Caco-2 (cell line): ENCODE measurements around the gene MARCKSL1. TPM values are rescaled to one million over a fixed set of nuclear protein-coding genes. Genes with fewer than 3 reads are reported as not detected.

Experiments used
- BruUV-seq: library from RNA; stranded (reverse); fragments of 400-500 nt; replicated peaks from 2 replicates; lab custom pipeline; 2021; lab: Mats Ljungman, UMichigan
- CTCF ChIA-PET: fragments of 300-600 bp; sonication (Branson Sonifier 250); formaldehyde crosslinking; loops from one replicate; lab custom pipeline; 2022; ENCODE audit warnings: antibody characterized with exemption; lab: Charles Lee
- POLR2A ChIA-PET: fragments of 300-600 bp; sonication (Branson Sonifier 250); formaldehyde crosslinking; loops from one replicate; lab custom pipeline; 2022; ENCODE audit warnings: antibody characterized with exemption; lab: Charles Lee
- DNase-seq, 2 experiments: peaks; one replicate each; pipeline versions ENCODE4 v3.0.0 to v3.0.0-alpha.2; 2020 to 2022
- H3K27me3 ChIP-seq: replicated peaks from 2 replicates; pipeline ENCODE4 v1.6.0; 2011; ENCODE audit warnings: low read length; ENCODE audit not compliant: control insufficient read depth, insufficient read depth
- H3K36me3 ChIP-seq: 2 replicates; pipeline ENCODE4 v1.5.1; 2011; ENCODE audit warnings: low read length; ENCODE audit not compliant: control insufficient read depth, insufficient read depth
- H3K4me1 ChIP-seq: fragments of 250-450 bp; sonication (Bioruptor Pico); 2 replicates; pipeline ENCODE4 v1.5.1; 2020; ENCODE audit warnings: mild to moderate bottlenecking
- H3K4me3 ChIP-seq: 2 replicates; pipeline ENCODE4 v1.5.1; 2011; ENCODE audit warnings: low read depth, mild to moderate bottlenecking, control low read depth, low read length
- H3K9me3 ChIP-seq: fragments of 250-450 bp; sonication (Bioruptor Pico); 2 replicates; pipeline ENCODE4 v1.5.1; 2020; ENCODE audit warnings: mild to moderate bottlenecking, moderate library complexity
- H3K27ac Mint-ChIP-seq: one replicate; pipeline ENCODE4 v1.8.0; 2022; ENCODE audit warnings: mixed read lengths; ENCODE audit not compliant: unreplicated experiment
- H3K27me3 Mint-ChIP-seq: one replicate; pipeline ENCODE4 v1.8.0; 2022; ENCODE audit warnings: mixed read lengths; ENCODE audit not compliant: insufficient read depth, unreplicated experiment
- H3K36me3 Mint-ChIP-seq: one replicate; pipeline ENCODE4 v1.8.0; 2022; ENCODE audit warnings: mild to moderate bottlenecking, mixed read lengths; ENCODE audit not compliant: insufficient read depth, unreplicated experiment
- H3K4me1 Mint-ChIP-seq: one replicate; pipeline ENCODE4 v1.8.0; 2022; ENCODE audit warnings: low read depth, mixed read lengths; ENCODE audit not compliant: unreplicated experiment
- H3K4me3 Mint-ChIP-seq: one replicate; pipeline ENCODE4 v1.8.0; 2022; ENCODE audit warnings: mild to moderate bottlenecking, moderate library complexity, mixed read lengths; ENCODE audit not compliant: unreplicated experiment
- H3K9me3 Mint-ChIP-seq: one replicate; pipeline ENCODE4 v1.8.0; 2022; ENCODE audit warnings: mixed read lengths; ENCODE audit not compliant: unreplicated experiment
- intact Hi-C: fragments of 100-400 bp; cut with micrococcal nuclease; formaldehyde crosslinking; loops from one replicate; pipeline ENCODE4 v1.10.0; 2022; ENCODE audit not compliant: unreplicated experiment
- total RNA-seq: library from RNA; stranded (reverse); gene quantifications from 2 replicates; pipeline ENCODE4 v1.2.3, GENCODE V29; 2022
- TF ChIP-seq, protein P1 (sequence below), 2 experiments: fragments of 200-600 bp in 1 of 2; IDR thresholded peaks; 1 replicate in 1 of 2; 2 replicates in 1 of 2; pipeline versions ENCODE4 v1.5.1 to v1.8.0; 2011 to 2022; ENCODE audit warnings: antibody characterized with exemption in 1 of 2, control low read depth in 1 of 2, inconsistent platforms in 1 of 2, low read depth in 1 of 2, low read length in 1 of 2, mild to moderate bottlenecking in 1 of 2, moderate library complexity in 1 of 2; ENCODE audit not compliant: insufficient read depth in 1 of 2, severe bottlenecking in 1 of 2, unreplicated experiment in 1 of 2

MARCKSL1 gene
- total RNA-seq, 1 experiment from 2014 or later = 150 TPM

DNA sequence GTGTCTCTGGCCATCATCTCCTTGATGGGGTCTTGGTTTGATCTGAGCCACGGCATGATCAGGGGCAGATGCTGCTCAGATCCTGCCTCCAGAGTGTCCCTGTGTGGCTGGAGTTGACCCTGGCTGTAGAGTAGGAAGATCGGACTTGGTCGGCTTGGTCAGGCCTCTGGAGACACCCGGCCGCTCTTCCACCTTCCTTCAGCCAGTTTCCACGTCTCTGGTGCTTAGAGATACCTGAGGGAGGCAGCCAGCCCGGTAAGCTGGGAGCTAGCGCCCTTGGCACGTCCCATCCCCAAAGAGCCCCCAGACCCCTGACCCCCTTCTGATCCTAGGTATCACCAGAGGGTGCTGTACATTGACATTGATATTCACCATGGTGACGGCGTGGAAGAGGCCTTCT, 8.8 kb downstream of the MARCKSL1 start:
- no TSS peak for BruUV-seq
- peaks cover 6% of the 10 kb centered on the region for H3K4me1 Mint-ChIP-seq
- Histone ChIP-seq H3K27me3 (no peaks in the 10 kb centered on the region), H3K4me1 (peaks cover 12% of the 10 kb centered on the region), H3K9me3 (no peaks in the 10 kb centered on the region), H3K4me3 (no peak overlapping the region), H3K36me3 (peaks cover 2% of the 10 kb centered on the region; the same call in 1 of the 2 replicates)
- CTCF ChIA-PET = no interaction called here
- TF ChIP-seq, protein P1, sequence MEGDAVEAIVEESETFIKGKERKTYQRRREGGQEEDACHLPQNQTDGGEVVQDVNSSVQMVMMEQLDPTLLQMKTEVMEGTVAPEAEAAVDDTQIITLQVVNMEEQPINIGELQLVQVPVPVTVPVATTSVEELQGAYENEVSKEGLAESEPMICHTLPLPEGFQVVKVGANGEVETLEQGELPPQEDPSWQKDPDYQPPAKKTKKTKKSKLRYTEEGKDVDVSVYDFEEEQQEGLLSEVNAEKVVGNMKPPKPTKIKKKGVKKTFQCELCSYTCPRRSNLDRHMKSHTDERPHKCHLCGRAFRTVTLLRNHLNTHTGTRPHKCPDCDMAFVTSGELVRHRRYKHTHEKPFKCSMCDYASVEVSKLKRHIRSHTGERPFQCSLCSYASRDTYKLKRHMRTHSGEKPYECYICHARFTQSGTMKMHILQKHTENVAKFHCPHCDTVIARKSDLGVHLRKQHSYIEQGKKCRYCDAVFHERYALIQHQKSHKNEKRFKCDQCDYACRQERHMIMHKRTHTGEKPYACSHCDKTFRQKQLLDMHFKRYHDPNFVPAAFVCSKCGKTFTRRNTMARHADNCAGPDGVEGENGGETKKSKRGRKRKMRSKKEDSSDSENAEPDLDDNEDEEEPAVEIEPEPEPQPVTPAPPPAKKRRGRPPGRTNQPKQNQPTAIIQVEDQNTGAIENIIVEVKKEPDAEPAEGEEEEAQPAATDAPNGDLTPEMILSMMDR (IDR thresholded peaks at IDR 0.05; ENCODE audit: insufficient read depth in 1 of 2, low read depth in 1 of 2, low read length in 1 of 2, severe bottlenecking in 1 of 2, unreplicated experiment in 1 of 2) = no peak
- H3K9me3 Mint-ChIP-seq = no peaks in the 10 kb centered on the region
- intact Hi-C loops = no loop called here
- no peaks in the 10 kb centered on the region for H3K27me3 Mint-ChIP-seq
- H3K27ac Mint-ChIP-seq = no peak overlapping the region
- POLR2A ChIA-PET = no interaction called here
- H3K36me3 Mint-ChIP-seq = peaks cover 52% of the 10 kb centered on the region
- no peak overlapping the region for H3K4me3 Mint-ChIP-seq
- no peak for DNase-seq

- Histone ChIP-seq H3K4me1 (peaks cover 17% of the 10 kb centered on the region), H3K9me3 (no peaks in the 10 kb centered on the region), H3K4me3 (no peak overlapping the region), H3K36me3 (0 out of 2 replicates have a peak, but pooled peaks cover 1% of the 10 kb centered on the region), H3K27me3 (no peaks in the 10 kb centered on the region)
- Mint-ChIP-seq H3K27me3 (no peaks in the 10 kb centered on the region), H3K4me1 (peaks cover 5% of the 10 kb centered on the region), H3K9me3 (no peaks in the 10 kb centered on the region), H3K4me3 (peak overlapping the region; percentile 60), H3K27ac (peak overlapping the region; percentile 74), H3K36me3 (peaks cover 27% of the 10 kb centered on the region)
- CTCF ChIA-PET = interaction anchor here (0.7 to 1.1 kb wide), 2 partner anchors 14 to 106 kb away, joined by 4 to 9 read pairs; partner anchors contain the start of gene MARCKSL1
- BruUV-seq = no TSS peak
- DNase-seq = peak; percentile 63 to 79
- TF ChIP-seq, protein P1 (IDR thresholded peaks at IDR 0.05; ENCODE audit: insufficient read depth in 1 of 2, low read depth in 1 of 2, low read length in 1 of 2, severe bottlenecking in 1 of 2, unreplicated experiment in 1 of 2) = no peak
- intact Hi-C loops = loop anchor here (5.0 kb wide), 1 partner anchor 80 kb away; no protein-coding TSS in a partner anchor
- POLR2A ChIA-PET = interaction anchor here (0.6 to 1.7 kb wide), 5 partner anchors 9 to 142 kb away, joined by 4 to 17 read pairs (median 5); partner anchors contain the start of genes BSDC1, MARCKSL1 and TXLNA
Measured at GRCh38 chr1:32321712-32322291, 14.2 kb downstream of the MARCKSL1 start.

DNA sequence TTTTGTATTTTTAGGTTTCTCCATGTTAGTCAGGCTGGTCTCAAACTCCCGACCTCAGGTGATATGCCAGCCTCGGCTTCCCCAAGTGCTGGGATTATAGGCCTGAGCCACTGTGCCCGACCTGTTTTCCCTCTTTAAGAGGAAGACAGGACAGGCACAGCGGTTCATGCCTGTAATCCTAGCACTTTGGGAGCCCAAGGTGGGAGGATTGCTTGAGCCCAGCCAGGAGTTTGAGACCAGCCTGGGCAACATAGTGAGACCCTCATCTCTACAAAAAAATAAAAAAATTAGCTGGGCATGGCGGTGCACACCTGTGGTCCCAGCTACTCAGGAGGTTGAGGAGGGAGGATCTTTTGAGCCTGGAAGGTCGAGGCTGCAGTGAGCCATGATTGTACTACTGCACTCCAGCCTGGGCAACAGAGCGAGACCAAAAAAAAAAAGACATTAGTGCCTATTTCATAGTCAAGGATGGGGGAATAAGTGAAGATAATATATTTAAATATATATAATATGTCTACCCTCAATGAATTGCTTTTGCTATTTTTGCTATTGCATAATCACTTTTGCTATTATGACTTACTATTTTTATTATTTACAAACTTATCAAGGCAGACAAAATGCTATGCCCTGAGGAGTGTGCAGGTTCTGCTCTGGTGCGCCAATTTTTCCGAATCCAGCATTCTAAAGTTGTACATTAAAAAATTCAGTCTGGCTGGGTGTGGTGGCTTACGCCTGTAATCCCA, 17.7 kb downstream of the MARCKSL1 start:
- no peak overlapping the region for H3K4me3 Mint-ChIP-seq
- H3K36me3 Mint-ChIP-seq = peaks cover 42% of the 10 kb centered on the region
- no peaks in the 10 kb centered on the region for H3K9me3 ChIP-seq
- no peaks in the 10 kb centered on the region for H3K36me3 ChIP-seq
- no peaks in the 10 kb centered on the region for H3K27me3 ChIP-seq
- no peak for DNase-seq
- peaks cover 17% of the 10 kb centered on the region for H3K4me1 ChIP-seq
- ChIA-PET POLR2A (no interaction called here), CTCF (no interaction called here)
- TF ChIP-seq, protein P1 (IDR thresholded peaks at IDR 0.05; ENCODE audit: insufficient read depth in 1 of 2, low read depth in 1 of 2, low read length in 1 of 2, severe bottlenecking in 1 of 2, unreplicated experiment in 1 of 2) = no peak
- H3K27me3 Mint-ChIP-seq = no peaks in the 10 kb centered on the region
- H3K4me3 ChIP-seq = no peak overlapping the region
- intact Hi-C loops = no loop called here
- no TSS peak for BruUV-seq
- no peaks in the 10 kb centered on the region for H3K9me3 Mint-ChIP-seq
- no peak overlapping the region for H3K27ac Mint-ChIP-seq
- H3K4me1 Mint-ChIP-seq = peaks cover 17% of the 10 kb centered on the region
